PC-3 (cell line): ENCODE results near the gene BHLHE23.

Experiments
- EZH2 ChIP-seq: fragments of 300-600 bp; sonication (generic); IDR thresholded peaks from one replicate; pipeline ENCODE4 v1.6.1; 2017; ENCODE audit warnings: antibody characterized with exemption, mild to moderate bottlenecking, low read length; ENCODE audit not compliant: unreplicated experiment
- TF ChIP-seq, protein P1 (sequence below): fragments of 300-600 bp; sonication (generic); conservative IDR thresholded peaks from 2 replicates; pipeline ENCODE4 v1.5.1; 2017; ENCODE audit warnings: antibody characterized with exemption, low read depth, mild to moderate bottlenecking, low read length

DNA sequence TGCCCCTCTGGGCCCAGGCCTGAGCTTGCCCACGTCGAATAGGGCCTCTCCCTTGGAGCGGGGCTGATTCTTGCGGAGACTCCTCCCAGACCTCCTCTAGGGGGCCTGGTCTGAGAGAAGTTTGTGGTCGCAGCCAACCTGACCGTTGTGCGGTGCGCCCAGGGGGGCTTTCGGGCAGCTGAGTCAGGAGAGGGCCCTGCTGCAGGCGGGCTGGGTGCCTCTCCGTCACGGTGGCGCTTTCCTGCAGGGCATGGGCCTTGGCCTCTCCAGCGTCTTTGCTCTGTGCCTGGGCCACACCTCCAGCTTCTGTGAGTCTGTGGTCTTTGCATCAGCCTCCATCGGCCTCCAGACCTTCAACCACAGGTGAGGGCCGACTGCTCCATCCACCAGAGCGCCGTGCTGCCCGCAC, 41.4 kb downstream of the BHLHE23 start:
- TF ChIP-seq, protein P1, sequence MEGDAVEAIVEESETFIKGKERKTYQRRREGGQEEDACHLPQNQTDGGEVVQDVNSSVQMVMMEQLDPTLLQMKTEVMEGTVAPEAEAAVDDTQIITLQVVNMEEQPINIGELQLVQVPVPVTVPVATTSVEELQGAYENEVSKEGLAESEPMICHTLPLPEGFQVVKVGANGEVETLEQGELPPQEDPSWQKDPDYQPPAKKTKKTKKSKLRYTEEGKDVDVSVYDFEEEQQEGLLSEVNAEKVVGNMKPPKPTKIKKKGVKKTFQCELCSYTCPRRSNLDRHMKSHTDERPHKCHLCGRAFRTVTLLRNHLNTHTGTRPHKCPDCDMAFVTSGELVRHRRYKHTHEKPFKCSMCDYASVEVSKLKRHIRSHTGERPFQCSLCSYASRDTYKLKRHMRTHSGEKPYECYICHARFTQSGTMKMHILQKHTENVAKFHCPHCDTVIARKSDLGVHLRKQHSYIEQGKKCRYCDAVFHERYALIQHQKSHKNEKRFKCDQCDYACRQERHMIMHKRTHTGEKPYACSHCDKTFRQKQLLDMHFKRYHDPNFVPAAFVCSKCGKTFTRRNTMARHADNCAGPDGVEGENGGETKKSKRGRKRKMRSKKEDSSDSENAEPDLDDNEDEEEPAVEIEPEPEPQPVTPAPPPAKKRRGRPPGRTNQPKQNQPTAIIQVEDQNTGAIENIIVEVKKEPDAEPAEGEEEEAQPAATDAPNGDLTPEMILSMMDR: no peak
- no peak for TF ChIP-seq EZH2
